GM18858 (cell line): Measurements from ENCODE around the gene FCN1.

Experiments
- ATAC-seq: cut with Tn5 transposase; IDR thresholded peaks from one replicate; pipeline ENCODE4 v1.9.1; 2021; ENCODE audit not compliant: unreplicated experiment

The FCN1 gene

GRCh38 chr9:134937566-134938345, 20.0 kb upstream of the FCN1 start:
- no peak for ATAC-seq

DNA sequence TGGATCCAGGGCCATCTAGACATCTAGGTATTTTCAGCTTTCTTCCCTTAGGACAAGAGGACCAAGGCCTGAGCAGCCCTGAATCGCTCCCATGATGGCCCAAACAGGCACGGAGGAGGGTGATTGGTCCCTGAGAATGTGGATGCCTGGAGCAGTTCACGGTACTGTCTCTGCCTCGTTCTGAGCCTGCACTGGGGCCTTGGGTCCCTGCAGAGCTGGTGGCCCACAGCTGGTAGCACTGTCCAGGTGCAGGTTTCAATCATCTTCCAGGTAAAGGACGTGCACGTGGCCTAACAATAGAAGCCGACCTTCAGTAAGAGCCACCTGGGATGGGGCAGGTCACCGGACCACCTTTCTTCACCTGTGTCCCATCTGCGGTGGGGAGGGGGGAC, 19.4 kb upstream of the FCN1 start:
- no peak for ATAC-seq

DNA sequence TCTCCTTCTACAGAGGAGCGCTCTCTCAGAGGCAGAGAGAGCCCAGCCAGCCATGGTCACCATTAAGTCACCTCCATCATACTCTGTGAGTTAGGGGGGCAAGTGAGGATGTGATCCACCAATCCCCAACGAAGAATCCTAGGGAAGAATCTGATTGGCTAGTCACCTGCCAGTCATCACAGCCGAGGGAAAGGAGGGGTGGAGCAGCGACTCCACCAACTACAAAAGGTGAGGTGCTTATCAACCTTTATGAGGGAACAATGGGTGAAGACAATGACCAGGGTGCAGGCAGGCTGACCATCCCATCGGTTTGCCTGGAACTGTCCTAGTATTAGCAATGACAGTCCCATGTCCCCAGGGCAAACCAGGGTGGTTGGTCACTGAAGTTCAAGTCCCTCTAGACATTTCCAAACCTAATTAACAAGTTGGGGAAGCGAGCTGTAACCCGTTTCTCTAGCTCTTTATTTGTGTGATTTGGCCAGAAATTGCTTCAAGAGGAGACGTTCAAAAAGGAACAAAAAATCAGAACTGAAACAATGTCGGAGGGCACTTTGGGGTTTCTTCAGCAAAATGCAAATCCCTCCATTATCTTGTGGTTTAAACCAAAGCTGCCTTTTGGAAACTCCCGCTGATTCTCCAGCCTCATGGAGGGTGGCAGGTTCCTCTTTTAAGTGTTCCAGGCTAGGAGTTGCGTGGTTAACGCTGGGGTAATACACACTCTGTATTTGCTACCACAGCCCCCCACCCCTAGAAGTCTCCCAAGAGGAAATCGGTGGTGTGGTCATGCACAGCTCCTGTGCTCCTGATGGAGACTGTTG, 18.8 kb upstream of the FCN1 start:
- no peak for ATAC-seq

DNA sequence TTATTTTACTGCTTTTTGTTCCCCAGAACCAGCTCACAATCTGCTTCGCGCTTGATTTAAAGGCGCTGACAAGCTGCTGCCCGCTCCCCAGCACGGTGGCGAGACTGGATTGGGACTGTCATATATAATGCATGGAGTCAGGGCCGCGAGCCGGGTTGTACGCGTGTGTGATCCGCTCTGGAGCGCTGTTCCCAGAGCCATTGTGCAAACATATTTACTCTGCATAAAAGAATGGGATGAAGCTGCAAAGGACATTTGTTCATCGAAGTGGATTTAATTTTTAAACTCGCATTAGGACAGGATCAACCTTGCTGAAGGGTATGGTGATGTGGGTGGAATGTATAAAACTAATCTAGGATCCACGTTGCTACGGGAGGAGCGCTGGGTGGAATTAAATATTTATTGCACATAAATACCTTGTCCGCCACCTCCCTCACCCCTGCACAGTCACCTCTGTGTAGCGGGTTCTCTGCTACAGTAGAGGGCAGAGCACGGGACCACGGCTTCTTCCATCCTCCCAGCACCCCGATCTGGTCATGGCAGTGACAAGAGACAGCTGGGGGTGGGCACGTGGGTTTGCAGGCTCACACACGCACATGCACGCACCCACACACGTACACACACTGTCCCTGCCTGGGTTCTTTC, 18.1 kb upstream of the FCN1 start:
- ATAC-seq: no peak

DNA sequence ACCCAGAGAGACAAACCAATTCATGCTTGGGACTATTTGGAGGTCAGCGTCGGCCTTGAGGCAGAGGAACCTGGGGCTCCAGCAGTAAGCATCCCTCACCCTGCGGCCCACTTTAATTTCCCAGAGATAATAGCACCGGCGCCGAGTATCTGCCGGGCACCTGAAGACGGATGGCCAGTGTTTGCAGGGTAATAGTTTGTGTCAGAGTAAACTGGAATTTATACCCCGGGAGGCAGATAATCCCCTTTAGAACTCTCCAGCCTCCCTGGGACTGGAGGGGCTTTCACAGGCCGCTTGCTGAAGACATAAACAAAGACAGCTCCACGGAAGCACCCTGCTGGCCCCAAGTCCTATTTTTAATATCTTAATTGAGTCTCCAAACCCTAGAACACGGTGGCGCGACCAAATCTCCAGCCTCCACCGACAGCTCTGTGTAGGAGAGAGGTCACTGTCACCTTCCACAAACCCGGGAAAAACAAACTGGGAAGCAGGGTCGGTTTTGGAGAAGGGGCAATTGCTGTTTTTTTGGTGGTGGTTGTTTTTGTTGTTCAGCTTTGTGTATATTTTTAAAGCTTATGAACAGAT, 17.4 kb upstream of the FCN1 start:
- ATAC-seq: no peak

GRCh38 chr9:134933076-134933659, 15.5 kb upstream of the FCN1 start:
- no peak for ATAC-seq

DNA sequence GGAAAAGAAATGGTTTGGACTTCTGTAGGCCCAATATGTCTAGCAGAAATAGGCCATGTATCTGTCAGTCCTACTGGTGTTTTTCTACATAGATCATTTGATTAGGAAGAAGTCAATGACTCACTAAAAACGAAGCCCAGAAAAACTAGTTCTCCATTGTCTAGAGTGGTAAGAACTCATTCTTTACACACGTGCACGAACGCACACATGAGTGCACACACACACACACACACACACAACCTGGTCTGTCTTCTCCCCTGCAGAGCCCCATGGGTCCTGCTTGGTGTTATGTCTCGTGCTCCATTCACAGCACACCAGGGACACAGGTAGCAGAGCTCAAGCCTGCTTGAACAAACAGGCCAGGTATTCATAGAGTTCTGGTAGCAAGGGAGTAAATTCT, 14.9 kb upstream of the FCN1 start:
- ATAC-seq: no peak

GRCh38 chr9:134932171-134932570, 14.5 kb upstream of the FCN1 start:
- ATAC-seq: no peak

DNA sequence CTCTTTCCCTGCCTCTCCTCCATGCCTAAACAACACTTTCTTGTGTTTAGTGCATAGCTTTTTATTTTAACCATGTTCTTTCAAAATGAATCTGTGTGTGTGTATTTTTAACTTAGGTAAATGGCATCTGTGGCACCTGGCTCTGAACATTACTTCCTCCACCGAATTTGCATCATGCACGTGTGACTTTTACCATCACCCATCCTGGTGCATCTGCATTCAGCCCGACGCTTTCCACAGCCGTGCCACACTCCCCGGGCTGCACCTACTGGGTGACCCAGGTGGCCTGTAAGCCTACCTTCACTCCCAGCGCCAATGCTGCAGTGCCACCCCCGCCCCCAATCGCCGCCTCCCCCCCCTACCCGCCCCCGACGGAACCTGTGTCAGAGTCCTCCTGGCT, 12.7 kb upstream of the FCN1 start:
- no peak for ATAC-seq

GRCh38 chr9:134929193-134930158, 11.8 kb upstream of the FCN1 start:
- no peak for ATAC-seq

DNA sequence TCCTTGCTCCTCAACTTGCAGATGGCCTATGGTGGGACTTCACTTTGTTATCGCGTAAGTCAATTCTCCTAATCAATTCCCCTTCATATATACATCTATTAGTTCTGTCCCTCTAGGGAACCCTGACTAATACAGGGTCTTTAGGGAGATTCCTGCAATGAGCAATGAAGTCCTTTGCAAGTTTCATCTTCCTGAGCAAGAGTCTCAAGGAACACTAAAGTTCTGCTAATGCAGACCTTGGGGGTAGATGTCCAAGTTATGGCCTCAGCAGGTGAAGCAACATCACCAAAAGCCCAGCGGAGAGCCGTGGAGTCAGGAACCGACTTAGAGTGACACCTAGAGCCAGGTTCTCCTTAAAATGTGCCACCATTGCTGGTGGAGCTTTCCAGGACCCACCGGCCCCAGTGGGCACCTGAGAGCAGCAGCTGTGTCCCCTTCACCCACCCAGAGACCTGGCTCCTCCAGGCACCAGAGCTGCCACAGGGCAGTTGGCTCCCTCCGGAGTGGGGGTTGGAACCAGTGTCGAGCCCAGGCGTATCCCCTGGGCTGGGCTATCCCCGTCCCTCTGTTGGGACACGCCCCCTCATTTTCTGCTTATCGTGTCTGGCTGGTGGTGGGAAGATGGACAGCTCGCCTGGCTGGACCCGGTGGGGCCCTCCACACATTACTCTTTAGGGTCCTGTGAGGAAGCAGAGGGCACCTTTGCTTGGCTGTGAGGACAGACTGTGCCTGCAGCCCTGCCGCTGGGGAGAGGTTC, 10.9 kb upstream of the FCN1 start:
- no peak for ATAC-seq

DNA sequence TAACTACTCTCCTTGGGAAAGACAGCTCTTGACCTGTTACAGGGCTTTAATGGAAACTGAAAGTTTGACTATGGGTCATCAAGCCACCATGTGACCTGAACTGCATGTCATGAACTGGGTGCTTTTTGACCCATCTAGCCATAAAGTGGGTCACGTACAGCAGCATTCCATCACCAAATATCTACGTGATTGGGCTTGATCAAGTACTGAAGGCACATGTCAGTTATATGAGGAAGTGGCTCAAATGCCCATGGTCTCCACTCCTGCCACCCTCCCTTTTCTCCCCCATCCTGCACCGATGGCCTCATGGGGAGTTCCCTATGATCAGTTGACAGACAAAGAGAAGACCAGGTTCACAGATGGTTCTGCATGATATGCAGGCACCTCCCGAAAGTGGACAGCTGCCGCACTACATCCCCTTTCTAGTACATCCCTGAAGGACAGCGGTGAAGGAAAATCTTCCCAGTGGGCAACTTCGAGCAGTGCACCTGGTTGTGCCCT, 7.3 kb upstream of the FCN1 start:
- no peak for ATAC-seq

DNA sequence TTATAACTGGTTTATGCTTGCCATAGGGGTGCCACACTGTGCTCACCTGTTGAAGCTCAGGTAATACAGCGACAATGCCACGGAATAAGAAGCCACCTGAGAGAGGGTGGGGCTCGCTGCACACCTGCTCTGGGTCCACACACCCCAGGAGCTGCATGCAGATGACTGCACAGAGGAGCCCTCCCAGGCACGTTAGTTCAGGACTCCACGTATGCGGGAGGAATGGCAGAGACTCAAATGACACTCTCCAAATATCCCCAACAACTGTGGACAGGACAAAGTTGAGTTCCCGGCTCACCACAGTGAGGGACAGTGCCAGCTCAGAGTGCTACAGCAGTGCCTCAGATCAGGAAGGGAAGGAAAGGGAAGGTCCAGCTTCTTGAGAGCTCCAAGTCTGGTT, 5.8 kb upstream of the FCN1 start:
- no peak for ATAC-seq

GRCh38 chr9:134922932-134923240, 5.2 kb upstream of the FCN1 start:
- no peak for ATAC-seq

DNA sequence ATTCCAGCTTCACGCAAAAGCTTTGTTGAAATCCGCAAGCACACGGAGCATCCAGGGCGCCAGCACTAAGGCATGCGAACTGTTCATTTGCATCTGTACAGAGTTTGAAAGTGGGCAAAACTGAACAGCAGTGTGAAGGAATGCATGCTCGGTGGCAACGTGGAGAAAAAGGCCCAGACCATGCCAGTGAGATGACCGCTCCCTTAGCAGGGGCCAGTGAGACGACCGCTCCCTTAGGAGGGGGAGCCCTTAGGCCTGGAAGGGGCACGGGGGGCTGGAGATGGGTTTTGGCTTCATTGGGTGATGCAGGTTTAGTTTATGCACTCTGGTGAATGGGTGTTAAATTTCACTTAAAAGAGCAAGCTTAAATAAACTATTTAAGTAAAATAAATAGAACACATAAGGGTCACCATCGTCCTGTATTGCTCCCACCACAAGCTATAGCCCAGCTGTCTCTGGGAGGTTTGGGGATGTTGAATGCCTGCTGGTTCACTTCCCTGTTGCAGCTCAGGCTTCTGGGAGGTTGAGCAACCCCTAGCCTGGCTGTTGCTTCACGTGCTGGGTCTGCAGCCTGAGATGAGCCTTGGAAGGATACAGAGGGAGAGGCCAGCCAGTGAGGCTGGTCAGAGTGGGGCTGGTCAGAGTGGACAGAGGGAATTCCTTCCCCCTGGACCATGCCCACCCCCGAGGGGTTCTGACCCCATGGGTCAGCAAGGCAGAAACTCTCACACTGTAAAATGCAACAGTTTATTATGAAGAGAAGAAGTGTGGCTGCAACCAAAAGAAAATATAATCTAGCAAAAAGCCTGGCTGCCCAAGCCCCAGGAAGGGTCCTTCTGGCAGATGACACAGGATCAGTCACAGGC, 4.6 kb upstream of the FCN1 start:
- ATAC-seq: no peak

DNA sequence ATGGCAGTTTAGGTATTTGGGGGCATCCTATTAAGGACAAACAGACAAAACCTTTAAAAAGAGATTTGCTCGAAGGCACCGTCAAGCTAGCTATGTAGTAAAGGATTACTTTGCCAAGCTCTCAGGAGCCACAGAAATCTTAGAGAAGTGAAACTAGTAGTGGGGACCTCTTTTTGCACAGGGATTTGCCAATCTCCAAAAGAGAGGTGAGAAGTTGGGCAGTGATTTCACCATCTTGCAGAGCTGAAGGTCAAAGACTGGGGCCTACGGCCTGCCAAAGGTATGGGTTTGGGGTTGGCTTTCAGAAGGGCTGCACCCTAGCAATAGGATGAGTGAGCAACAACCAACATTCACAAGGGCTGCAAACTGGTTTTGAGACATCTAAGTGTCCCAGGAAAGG, 1.6 kb upstream of the FCN1 start:
- no peak for ATAC-seq

GRCh38 chr9:134918646-134919045, 934 bp upstream of the FCN1 start:
- no peak for ATAC-seq

GRCh38 chr9:134916161-134916665, 1.5 kb downstream of the FCN1 start:
- no peak for ATAC-seq
